GM12892 (cell line): ENCODE measurements around the gene LNX2.

Experiments used
- DNase-seq: peaks from one replicate; pipeline ENCODE4 v3.0.0; 2011; ENCODE audit not compliant: insufficient read length
- FAIRE-seq: peaks from 2 replicates; lab custom pipeline; 2011; peaks lifted over from hg19 to GRCh38; lab: Jason Lieb, UNC
- POLR2A ChIP-seq: IDR thresholded peaks from 2 replicates; pipeline ENCODE4 v1.6.1; 2011; ENCODE audit warnings: low read depth, low read length, control low read depth
- POLR2AphosphoS5 ChIP-seq: IDR thresholded peaks from 2 replicates; pipeline ENCODE4 v1.6.1; 2011; ENCODE audit warnings: low read depth, low read length, control low read depth
- TAF1 ChIP-seq: IDR thresholded peaks from 2 replicates; pipeline ENCODE4 v1.6.1; 2011; ENCODE audit warnings: low read depth, mild to moderate bottlenecking, control low read depth, low read length, borderline replicate concordance

Gene LNX2

GRCh38 chr13:27574661-27575060 is 45.7 kb downstream of the LNX2 start:
- FAIRE-seq (no peak), DNase-seq (no peak)
- TF ChIP-seq POLR2AphosphoS5 (no peak), POLR2A (no peak), TAF1 (no peak)

GRCh38 chr13:27573265-27573664 is 47.1 kb downstream of the LNX2 start:
- FAIRE-seq, result no peak
- no peak for TF ChIP-seq TAF1
- no peak for TF ChIP-seq POLR2A
- no peak for TF ChIP-seq POLR2AphosphoS5
- DNase-seq, result no peak

DNA sequence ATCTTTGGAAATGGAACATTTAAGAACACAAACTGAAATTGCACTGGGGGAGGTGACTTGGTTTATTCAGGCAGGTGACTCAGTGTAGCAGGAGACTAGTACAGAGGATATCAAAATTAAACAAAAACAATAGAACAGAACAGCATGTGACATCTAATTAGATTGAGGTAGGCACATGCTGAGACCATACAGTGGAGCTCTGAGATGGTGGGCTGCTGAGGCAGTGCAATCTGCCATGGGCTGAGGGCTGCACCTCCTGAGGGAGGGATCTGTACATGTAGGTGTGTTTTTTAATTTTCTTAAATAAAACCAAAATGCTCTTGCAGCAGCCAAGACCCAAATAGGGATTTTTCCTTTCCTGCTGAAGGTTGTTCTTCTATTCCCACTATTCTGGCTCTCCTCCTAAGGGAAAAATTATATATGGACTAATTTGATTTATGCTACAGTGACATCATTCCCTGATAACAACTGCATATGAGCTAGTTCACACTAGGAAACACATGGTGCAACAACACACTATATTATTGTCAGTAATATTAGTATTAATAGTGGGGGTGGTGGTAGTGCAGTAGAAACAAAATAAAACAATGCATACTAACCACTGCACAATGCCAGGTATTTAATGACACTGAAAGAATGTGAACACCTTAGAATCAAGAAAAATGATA is 48.0 kb downstream of the LNX2 start:
- no peak for TF ChIP-seq POLR2A
- DNase-seq (no peak), FAIRE-seq (no peak)

DNA sequence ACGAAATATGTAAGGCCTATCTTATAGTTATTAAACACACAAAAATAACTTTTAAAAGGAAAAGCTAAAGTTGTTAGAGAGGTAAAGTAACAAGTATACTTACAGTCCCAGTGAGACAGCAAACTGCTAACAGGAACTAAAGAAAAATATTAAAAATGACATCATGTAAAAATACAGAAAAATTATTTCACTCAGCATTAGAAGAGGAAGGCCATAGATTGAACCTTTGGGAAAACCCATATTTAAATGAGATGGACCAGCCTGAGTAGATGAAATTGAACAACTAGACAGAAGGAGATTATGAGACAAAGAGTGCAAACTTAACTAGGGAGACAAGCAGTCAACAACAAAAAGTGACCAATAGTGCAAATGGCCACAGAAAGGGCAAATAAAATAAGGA is 49.4 kb downstream of the LNX2 start:
- FAIRE-seq (no peak), DNase-seq (no peak)
- no peak for TF ChIP-seq POLR2AphosphoS5
- no peak for TF ChIP-seq TAF1
- no peak for TF ChIP-seq POLR2A

GRCh38 chr13:27569405-27569804 is 50.9 kb downstream of the LNX2 start:
- FAIRE-seq (no peak), DNase-seq (no peak)
- no peak for TF ChIP-seq POLR2A
- no peak for TF ChIP-seq TAF1
- TF ChIP-seq POLR2AphosphoS5, result no peak

- TF ChIP-seq POLR2AphosphoS5, result no peak
- no peak for TF ChIP-seq POLR2A
- TF ChIP-seq TAF1, result no peak
- FAIRE-seq, result no peak
Observed at GRCh38 chr13:27565818-27566217, 54.5 kb downstream of the LNX2 start.

GRCh38 chr13:27562457-27562856 is 57.9 kb downstream of the LNX2 start:
- FAIRE-seq (no peak), DNase-seq (no peak)
- TF ChIP-seq TAF1 (no peak), POLR2AphosphoS5 (no peak), POLR2A (no peak)

More at GRCh38 chr13:27565818-27566217, 54.5 kb downstream of the LNX2 start:
- DNase-seq, result no peak

- TF ChIP-seq POLR2A (no peak), TAF1 (no peak)
- DNase-seq (no peak), FAIRE-seq (no peak)
Observed at GRCh38 chr13:27559719-27560118, 60.6 kb downstream of the LNX2 start.

DNA sequence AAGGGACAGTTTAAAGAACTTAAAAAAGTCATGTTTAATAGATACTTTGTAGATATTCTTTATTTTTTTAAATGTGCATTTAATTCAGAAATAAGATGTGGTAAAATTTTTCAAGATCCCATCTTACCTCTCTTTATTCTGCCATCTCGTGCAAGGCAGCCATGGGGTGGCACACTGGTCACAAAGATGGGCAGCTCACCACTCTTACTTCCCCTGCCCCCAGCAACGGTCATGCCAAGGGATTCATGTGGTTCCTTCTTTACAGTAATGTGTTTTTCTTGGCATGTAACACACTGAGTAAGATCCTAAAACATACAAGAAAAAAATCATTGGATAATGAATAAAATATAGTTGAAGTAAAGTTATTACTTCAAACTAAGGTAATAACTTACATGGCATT is 64.2 kb downstream of the LNX2 start:
- DNase-seq, result no peak
- TF ChIP-seq POLR2AphosphoS5, result no peak
- TF ChIP-seq POLR2A, result no peak
- TF ChIP-seq TAF1, result no peak
- FAIRE-seq, result no peak

- FAIRE-seq (no peak), DNase-seq (no peak)
- TF ChIP-seq TAF1, result no peak
- no peak for TF ChIP-seq POLR2A
- no peak for TF ChIP-seq POLR2AphosphoS5
Observed at GRCh38 chr13:27551562-27551961, 68.8 kb downstream of the LNX2 start.

GRCh38 chr13:27549406-27549981 is 70.8 kb downstream of the LNX2 start:
- FAIRE-seq (no peak), DNase-seq (no peak)
- TF ChIP-seq POLR2A (no peak), POLR2AphosphoS5 (no peak), TAF1 (no peak)

DNA sequence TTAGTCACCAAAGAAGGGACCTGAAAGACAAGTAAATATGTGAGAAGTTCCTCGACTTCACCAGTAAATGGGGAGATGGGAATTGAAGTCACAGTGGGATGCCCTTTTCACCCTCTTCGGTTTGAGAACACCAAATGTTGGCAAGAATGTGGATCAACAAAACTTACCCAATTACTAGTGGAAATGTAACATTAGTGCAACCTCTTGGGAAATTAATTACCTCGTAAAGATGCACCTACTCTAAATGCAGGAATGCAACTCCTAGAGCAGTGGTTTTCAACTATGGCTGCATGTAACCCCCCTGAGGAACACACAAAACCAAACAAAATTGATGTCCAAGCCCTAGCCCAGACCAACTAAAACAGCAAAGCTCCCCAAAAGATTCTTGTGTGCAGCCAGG is 78.1 kb downstream of the LNX2 start:
- DNase-seq, result no peak
- no peak for FAIRE-seq
- no peak for TF ChIP-seq POLR2A
- no peak for TF ChIP-seq TAF1
- no peak for TF ChIP-seq POLR2AphosphoS5
